RWPE1 (cell line): ENCODE data around the gene GOLGA5.
"Not testable (repeated sequence)": the region's sequence is repeated elsewhere in the genome, so short reads cannot be mapped to it uniquely, and the experiment has no call there.

ENCODE experiments used
- CTCF ChIA-PET: fragments of 350-600 bp; sonication (Branson Sonifier 250); formaldehyde crosslinking; extraction: SDS; loops from one replicate; lab custom pipeline; 2021; lab: Yijun Ruan, JAX
- POLR2A ChIA-PET: fragments of 400-600 bp; formaldehyde crosslinking; extraction: SDS; loops from one replicate; lab custom pipeline; 2020; ENCODE audit warnings: antibody characterized with exemption; ENCODE audit not compliant: low non-redundant PET; lab: Yijun Ruan, JAX
- DNase-seq: peaks from one replicate; pipeline ENCODE4 v3.0.0; 2012; ENCODE audit warnings: low spot score
- H3K27ac ChIP-seq: fragments of 450-650 bp; 2 replicates; pipeline ENCODE4 v1.5.1; 2017
- TF ChIP-seq, protein P1 (sequence below): fragments of 450-650 bp; conservative IDR thresholded peaks from 2 replicates; pipeline ENCODE4 v1.5.1; 2017; ENCODE audit warnings: low read depth, mild to moderate bottlenecking

GOLGA5 gene

DNA sequence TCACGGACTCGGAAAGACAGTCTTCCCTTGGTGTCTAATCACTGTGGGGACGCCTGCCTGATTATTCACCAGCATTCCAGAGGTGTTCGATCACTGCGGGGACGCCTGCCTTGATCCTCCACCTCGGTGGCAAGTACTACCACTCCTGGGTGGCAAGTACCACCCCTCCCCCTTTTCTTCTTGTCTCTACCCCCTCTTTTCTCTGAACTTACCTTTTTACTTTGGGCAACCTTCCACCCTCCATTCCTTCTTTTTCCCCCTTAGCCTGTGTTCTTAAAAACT lies 33.6 kb upstream of the GOLGA5 start:
- no peak for DNase-seq
- no peak overlapping the region for H3K27ac ChIP-seq

DNA sequence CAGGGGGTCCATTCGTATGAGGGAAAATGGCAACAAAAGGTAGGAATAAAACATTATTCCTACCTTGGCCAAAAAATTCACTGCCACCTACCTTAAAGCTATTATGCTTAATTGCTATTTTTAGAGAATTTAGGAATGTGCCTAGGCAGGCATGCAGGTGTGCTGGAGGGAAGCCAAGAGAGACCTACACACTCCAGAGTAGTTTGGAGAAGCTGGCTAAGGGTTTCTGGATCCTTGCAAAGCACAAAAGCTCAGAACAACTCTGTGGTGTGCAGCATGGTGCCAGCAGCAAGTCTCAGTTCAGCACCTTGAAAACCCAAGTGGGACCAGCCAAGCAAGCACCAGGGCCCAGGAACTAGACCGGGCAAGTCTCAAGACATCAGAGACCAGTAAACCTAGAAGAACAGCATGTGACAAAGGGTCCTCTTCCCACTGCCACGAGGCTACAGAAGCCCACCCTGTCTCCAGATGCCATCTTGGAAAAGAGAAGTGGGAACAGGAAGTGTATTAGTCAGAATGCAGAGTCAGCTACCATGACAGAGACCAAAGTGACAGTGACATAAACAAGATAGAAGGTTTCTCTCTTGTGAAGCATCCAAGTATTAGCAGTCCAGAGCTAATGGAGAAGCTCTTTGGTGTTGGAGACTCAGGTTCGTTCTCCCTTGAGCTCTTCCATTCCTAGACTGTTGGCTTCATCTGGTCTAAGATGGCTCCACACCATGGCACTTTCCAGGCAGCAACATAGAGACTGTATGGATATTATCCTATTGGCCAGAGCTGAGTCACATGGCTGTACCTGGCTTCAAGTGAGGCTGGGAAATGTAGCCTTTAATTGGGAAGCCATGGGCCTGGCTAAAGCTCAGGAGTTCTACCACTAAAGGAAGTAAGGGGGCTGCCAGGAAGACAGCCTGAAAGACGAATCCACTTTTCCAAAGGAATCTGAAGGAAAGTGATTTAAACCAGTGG lies 30.2 kb upstream of the GOLGA5 start:
- POLR2A ChIA-PET, CTCF ChIA-PET, DNase-seq, H3K27ac ChIP-seq: not testable (repeated sequence)

More for the DNA sequence above, 33.6 kb upstream of the GOLGA5 start:
- ChIA-PET POLR2A (no interaction called here), CTCF (no interaction called here)
- TF ChIP-seq, protein P1, sequence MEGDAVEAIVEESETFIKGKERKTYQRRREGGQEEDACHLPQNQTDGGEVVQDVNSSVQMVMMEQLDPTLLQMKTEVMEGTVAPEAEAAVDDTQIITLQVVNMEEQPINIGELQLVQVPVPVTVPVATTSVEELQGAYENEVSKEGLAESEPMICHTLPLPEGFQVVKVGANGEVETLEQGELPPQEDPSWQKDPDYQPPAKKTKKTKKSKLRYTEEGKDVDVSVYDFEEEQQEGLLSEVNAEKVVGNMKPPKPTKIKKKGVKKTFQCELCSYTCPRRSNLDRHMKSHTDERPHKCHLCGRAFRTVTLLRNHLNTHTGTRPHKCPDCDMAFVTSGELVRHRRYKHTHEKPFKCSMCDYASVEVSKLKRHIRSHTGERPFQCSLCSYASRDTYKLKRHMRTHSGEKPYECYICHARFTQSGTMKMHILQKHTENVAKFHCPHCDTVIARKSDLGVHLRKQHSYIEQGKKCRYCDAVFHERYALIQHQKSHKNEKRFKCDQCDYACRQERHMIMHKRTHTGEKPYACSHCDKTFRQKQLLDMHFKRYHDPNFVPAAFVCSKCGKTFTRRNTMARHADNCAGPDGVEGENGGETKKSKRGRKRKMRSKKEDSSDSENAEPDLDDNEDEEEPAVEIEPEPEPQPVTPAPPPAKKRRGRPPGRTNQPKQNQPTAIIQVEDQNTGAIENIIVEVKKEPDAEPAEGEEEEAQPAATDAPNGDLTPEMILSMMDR = no peak

DNA sequence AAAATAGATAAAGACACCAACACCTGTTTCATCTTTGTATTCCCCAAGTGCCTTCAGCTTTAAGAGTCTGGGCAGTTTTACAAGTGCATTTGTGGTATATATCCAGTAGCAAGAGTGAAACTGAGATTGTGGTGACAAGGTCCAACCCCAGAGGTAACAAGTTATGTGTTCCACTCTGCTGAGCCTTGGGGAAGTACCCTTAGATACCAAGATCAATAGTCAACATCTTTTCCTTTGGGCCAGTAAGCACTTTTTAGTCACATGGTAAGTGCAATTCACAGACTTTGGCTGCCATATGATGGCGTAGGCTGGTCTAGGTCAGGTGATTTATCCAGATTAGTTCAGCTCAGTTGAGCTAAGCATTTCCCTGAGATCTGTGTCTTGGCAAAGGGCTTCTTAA lies 25.9 kb upstream of the GOLGA5 start:
- DNase-seq, H3K27ac ChIP-seq, CTCF ChIA-PET: not testable (repeated sequence)
- POLR2A ChIA-PET = interaction anchor here (0.6 kb wide), 1 partner anchor 9 kb away, joined by 3 read pairs; no protein-coding TSS in a partner anchor

DNA sequence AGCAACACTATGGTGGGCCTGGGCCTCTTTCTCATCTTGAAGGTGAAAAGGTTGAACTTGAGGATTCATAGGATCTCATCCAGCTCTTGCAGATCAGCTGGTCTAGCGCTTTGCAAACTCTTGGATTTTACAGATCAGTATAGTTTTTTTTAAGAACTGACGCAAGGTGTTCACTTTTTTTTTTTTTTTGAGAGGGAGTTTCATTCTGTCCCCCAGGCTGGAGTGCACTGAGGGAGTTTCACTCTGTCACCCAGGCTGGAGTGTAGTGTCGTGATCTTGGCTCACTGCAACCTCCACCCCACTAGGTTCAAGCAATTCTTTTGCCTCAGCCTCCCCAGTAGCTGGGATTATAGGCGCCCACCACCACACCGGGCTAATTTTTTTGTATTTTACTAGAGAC lies 25.3 kb upstream of the GOLGA5 start:
- TF ChIP-seq, protein P1 = no peak
- no peak overlapping the region for H3K27ac ChIP-seq
- POLR2A ChIA-PET = no interaction called here
- CTCF ChIA-PET = no interaction called here
- no peak for DNase-seq

DNA sequence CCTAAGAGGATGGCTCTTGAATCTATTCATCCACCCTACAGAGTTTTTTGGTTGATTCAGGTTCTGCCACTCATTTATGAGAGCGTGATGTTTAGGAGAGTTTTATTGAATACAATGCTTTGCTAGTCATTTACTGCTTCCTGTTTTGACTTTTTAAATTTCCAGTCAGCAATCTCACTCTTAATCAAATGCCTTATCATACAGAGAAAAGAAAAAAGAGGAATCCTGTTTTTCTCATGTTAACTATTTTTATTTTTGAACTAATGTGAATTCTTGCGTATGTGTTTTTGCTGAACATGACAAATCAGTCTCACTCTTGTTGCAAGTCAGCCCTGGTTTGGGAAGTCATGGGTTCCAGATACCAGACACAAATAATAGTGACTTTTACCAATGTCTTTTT lies 23.6 kb upstream of the GOLGA5 start:
- ChIA-PET POLR2A (no interaction called here), CTCF (no interaction called here)
- no peak overlapping the region for H3K27ac ChIP-seq
- TF ChIP-seq, protein P1 = no peak
- no peak for DNase-seq

DNA sequence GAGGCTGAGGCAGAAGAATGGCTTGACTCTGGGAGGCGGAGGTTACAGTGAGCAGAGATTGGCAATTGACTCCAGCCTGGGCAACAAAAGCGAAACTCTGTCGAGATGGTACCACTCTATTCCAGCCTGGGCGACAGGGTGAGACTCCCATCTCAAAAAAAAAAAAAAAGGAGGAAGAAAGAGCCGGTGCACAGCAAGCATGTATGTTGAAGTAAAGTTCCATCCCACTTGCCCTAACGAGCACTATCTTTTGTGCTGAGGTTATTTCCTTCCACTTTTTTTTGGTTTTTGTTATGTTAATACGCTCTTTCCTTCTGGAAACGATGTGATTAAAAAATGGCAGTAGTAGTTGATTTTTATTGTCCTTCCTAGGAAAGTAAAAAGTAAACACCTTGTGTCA lies 19.5 kb upstream of the GOLGA5 start:
- ChIA-PET POLR2A (no interaction called here), CTCF (no interaction called here)
- no peak for DNase-seq
- TF ChIP-seq, protein P1 = no peak
- no peak overlapping the region for H3K27ac ChIP-seq

DNA sequence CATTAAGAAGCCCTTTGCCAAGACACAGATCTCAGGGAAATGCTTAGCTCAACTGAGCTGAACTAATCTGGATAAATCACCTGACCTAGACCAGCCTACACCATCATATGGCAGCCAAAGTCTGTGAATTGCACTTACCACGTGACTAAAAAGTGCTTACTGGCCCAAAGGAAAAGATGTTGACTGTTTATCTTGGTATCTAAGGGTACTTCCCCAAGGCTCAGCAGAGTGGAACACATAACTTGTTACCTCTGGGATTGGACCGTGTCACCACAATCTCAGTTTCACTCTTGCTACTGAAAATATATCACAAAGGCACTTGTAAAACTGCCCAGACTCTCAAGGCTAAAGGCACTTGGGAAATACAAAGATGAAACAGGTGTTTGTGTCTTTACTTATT lies 18.8 kb upstream of the GOLGA5 start:
- H3K27ac ChIP-seq, POLR2A ChIA-PET, CTCF ChIA-PET, DNase-seq: not testable (repeated sequence)

DNA sequence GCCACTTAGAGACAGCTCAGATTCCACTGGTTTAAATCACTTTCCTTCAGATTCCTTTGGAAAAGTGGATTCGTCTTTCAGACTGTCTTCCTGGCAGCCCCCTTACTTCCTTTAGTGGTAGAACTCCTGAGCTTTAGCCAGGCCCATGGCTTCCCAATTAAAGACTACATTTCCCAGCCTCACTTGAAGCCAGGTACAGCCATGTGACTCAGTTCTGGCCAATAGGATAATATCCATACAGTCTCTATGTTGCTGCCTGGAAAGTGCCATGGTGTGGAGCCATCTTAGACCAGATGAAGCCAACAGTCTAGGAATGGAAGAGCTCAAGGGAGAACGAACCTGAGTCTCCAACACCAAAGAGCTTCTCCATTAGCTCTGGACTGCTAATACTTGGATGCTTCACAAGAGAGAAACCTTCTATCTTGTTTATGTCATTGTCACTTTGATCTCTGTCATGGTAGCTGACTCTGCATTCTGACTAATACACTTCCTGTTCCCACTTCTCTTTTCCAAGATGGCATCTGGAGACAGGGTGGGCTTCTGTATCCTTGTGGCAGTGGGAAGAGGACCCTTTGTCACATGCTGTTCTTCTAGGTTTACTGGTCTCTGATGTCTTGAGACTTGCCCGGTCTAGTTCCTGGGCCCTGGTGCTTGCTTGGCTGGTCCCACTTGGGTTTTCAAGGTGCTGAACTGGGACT lies 15.1 kb upstream of the GOLGA5 start:
- DNase-seq, POLR2A ChIA-PET, H3K27ac ChIP-seq: not testable (repeated sequence)
- CTCF ChIA-PET = interaction anchor here (1.2 kb wide), 1 partner anchor 93 kb away, joined by 4 read pairs; no protein-coding TSS in a partner anchor
